ENCODE measurements around the gene HLA-DRB5.
"Not testable (repeated sequence)": the region's sequence is repeated elsewhere in the genome, so short reads cannot be mapped to it uniquely, and the experiment has no call there.

HLA-DRB5 gene

GRCh38 chr6:32529697-32530430 is at the start of gene HLA-DRB5:
HLA-DRB5 (minus strand) TSS chr6:32530287; CDS start chr6:32530224, 63 bp downstream.
- H3K79me2 ChIP-seq (ENCODE audit: control insufficient read depth, insufficient read depth, low read length, unreplicated experiment) = no peaks in the 10 kb centered on the region
- no peaks in the 10 kb centered on the region for H3K36me3 ChIP-seq (ENCODE audit: insufficient read depth, low read length)
- H3K4me1 ChIP-seq (ENCODE audit: control insufficient read depth, insufficient read depth, low read length, unreplicated experiment) = no peaks in the 10 kb centered on the region
- H3K27me3 ChIP-seq (ENCODE audit: insufficient read depth, low read length) = no peaks in the 10 kb centered on the region
- H3K27ac ChIP-seq (ENCODE audit: low read depth, low read length) = no peak within 1 kb of the TSS
- H3K4me3 ChIP-seq (ENCODE audit: low read depth, low read length) = no peak within 1 kb of the TSS
- no peak within 1 kb of the TSS for H2AFZ ChIP-seq (ENCODE audit: low read length, unreplicated experiment)

DNA sequence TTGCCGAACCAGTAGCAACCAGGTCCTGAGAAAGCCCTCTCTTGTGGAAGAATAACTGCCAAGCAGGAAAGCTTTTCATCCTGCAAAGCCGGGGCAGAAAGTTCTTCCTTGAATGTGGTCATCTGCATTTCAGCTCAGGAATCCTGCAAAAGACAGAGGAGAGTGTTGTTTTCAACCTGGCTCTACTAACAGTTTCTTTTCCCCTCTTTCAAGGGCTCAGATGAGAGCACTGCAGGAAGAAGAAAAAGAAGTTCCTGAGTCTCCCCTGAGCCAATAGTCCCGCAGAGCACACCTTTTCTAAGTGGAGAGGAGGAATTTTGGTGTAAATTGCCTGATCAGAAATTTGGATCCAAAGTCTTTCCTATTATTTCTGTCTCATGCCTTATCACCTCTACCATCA is 48.9 kb upstream of the HLA-DRB5 start:
- Histone ChIP-seq H3K27me3 (ENCODE audit: insufficient read depth, low read length) (no peaks in the 10 kb centered on the region), H3K27ac (ENCODE audit: low read depth, low read length) (no peak overlapping the region), H3K4me3 (ENCODE audit: low read depth, low read length) (no peak overlapping the region), H3K36me3 (ENCODE audit: insufficient read depth, low read length) (no peaks in the 10 kb centered on the region), H3K79me2 (ENCODE audit: control insufficient read depth, insufficient read depth, low read length, unreplicated experiment) (no peaks in the 10 kb centered on the region), H2AFZ (ENCODE audit: low read length, unreplicated experiment) (no peak overlapping the region), H3K4me1 (ENCODE audit: control insufficient read depth, insufficient read depth, low read length, unreplicated experiment) (no peaks in the 10 kb centered on the region)

DNA sequence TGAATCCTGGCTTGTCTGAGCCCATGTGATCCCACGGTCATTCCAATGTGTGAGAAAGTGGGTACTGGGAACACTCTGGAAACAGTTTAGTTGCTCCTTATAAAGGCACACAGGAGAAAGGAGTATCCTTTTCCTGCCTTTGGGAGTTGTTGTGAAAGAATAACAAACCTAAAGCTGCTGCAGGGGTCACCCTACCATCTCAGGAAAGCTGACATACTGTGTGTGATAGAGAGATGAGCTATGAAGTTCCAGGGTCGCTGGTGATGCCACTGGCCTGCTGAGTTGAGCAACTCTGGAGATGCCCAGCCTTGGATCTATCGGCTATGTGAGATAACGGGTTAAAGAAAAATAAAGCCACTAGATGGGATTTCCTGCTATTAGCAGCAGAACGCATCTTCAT is 47.4 kb upstream of the HLA-DRB5 start:
- H3K27ac ChIP-seq (ENCODE audit: low read depth, low read length); H3K79me2 ChIP-seq (ENCODE audit: control insufficient read depth, insufficient read depth, low read length, unreplicated experiment); H3K4me3 ChIP-seq (ENCODE audit: low read depth, low read length): not testable (repeated sequence)

GRCh38 chr6:32576250-32576649 is 46.2 kb upstream of the HLA-DRB5 start:
- Histone ChIP-seq H3K27ac (ENCODE audit: low read depth, low read length) (no peak overlapping the region), H3K27me3 (ENCODE audit: insufficient read depth, low read length) (no peaks in the 10 kb centered on the region), H3K79me2 (ENCODE audit: control insufficient read depth, insufficient read depth, low read length, unreplicated experiment) (no peaks in the 10 kb centered on the region), H3K4me3 (ENCODE audit: low read depth, low read length) (no peak overlapping the region), H2AFZ (ENCODE audit: low read length, unreplicated experiment) (no peak overlapping the region), H3K36me3 (ENCODE audit: insufficient read depth, low read length) (no peaks in the 10 kb centered on the region), H3K4me1 (ENCODE audit: control insufficient read depth, insufficient read depth, low read length, unreplicated experiment) (no peaks in the 10 kb centered on the region)

More for the DNA sequence above, 47.4 kb upstream of the HLA-DRB5 start:
- not testable (repeated sequence) for H3K36me3 ChIP-seq (ENCODE audit: insufficient read depth, low read length); H2AFZ ChIP-seq (ENCODE audit: low read length, unreplicated experiment); H3K27me3 ChIP-seq (ENCODE audit: insufficient read depth, low read length); H3K4me1 ChIP-seq (ENCODE audit: control insufficient read depth, insufficient read depth, low read length, unreplicated experiment)

GRCh38 chr6:32570363-32570905 is 40.3 kb upstream of the HLA-DRB5 start:
- Histone ChIP-seq H3K4me1 (ENCODE audit: control insufficient read depth, insufficient read depth, low read length, unreplicated experiment) (no peaks in the 10 kb centered on the region), H3K79me2 (ENCODE audit: control insufficient read depth, insufficient read depth, low read length, unreplicated experiment) (no peaks in the 10 kb centered on the region), H3K27me3 (ENCODE audit: insufficient read depth, low read length) (no peaks in the 10 kb centered on the region), H3K36me3 (ENCODE audit: insufficient read depth, low read length) (no peaks in the 10 kb centered on the region), H2AFZ (ENCODE audit: low read length, unreplicated experiment) (no peak overlapping the region), H3K27ac (ENCODE audit: low read depth, low read length) (no peak overlapping the region), H3K4me3 (ENCODE audit: low read depth, low read length) (no peak overlapping the region)

GRCh38 chr6:32568561-32568960 is 38.5 kb upstream of the HLA-DRB5 start:
- no peaks in the 10 kb centered on the region for H3K4me1 ChIP-seq (ENCODE audit: control insufficient read depth, insufficient read depth, low read length, unreplicated experiment)
- no peak overlapping the region for H2AFZ ChIP-seq (ENCODE audit: low read length, unreplicated experiment)
- no peak overlapping the region for H3K27ac ChIP-seq (ENCODE audit: low read depth, low read length)
- H3K36me3 ChIP-seq (ENCODE audit: insufficient read depth, low read length) = no peaks in the 10 kb centered on the region
- no peaks in the 10 kb centered on the region for H3K27me3 ChIP-seq (ENCODE audit: insufficient read depth, low read length)
- no peak overlapping the region for H3K4me3 ChIP-seq (ENCODE audit: low read depth, low read length)
- no peaks in the 10 kb centered on the region for H3K79me2 ChIP-seq (ENCODE audit: control insufficient read depth, insufficient read depth, low read length, unreplicated experiment)

DNA sequence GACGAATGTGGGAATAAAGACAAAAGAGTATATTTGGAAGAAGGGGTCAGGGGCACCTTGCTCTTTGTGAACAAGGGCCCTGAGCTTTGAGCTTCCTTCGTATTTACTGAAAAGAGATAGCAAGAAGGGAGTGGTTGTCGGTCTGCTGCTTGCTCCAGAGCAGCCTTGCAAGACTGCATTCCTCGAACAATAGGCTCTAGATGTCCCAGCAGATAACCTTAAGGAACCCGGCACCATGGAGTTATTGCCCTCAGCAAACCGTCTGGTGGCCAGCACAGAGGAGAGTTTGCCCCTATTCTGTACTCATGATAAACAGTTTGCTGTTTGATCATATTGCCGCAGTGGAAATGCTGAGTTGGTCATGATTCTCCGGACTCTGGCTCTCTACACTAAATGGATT is 36.9 kb upstream of the HLA-DRB5 start:
- no peaks in the 10 kb centered on the region for H3K4me1 ChIP-seq (ENCODE audit: control insufficient read depth, insufficient read depth, low read length, unreplicated experiment)
- no peak overlapping the region for H2AFZ ChIP-seq (ENCODE audit: low read length, unreplicated experiment)
- no peak overlapping the region for H3K4me3 ChIP-seq (ENCODE audit: low read depth, low read length)
- no peaks in the 10 kb centered on the region for H3K79me2 ChIP-seq (ENCODE audit: control insufficient read depth, insufficient read depth, low read length, unreplicated experiment)
- no peak overlapping the region for H3K27ac ChIP-seq (ENCODE audit: low read depth, low read length)
- no peaks in the 10 kb centered on the region for H3K36me3 ChIP-seq (ENCODE audit: insufficient read depth, low read length)
- no peaks in the 10 kb centered on the region for H3K27me3 ChIP-seq (ENCODE audit: insufficient read depth, low read length)

DNA sequence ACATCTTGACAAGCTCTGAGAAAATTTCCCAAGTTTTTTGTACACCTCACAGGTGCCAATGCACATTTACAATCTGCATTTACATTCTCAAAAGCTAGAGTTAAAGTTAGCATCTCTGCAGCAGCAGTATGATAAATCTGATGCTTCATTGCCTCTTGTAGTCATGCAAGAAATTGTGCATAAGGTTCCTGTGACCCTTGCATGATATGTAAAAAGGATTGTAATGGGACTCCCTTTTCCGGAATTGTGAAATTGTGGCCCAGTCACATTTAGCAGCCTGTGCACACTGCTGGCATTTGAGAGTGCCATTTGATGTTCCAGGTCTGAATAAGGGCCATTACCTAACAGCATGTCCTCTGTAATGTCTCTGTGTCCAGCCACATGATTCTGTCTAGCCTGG is 35.4 kb upstream of the HLA-DRB5 start:
- H3K4me3 ChIP-seq (ENCODE audit: low read depth, low read length) = no peak overlapping the region
- no peak overlapping the region for H2AFZ ChIP-seq (ENCODE audit: low read length, unreplicated experiment)
- H3K36me3 ChIP-seq (ENCODE audit: insufficient read depth, low read length) = no peaks in the 10 kb centered on the region
- H3K27ac ChIP-seq (ENCODE audit: low read depth, low read length) = no peak overlapping the region
- H3K4me1 ChIP-seq (ENCODE audit: control insufficient read depth, insufficient read depth, low read length, unreplicated experiment) = no peaks in the 10 kb centered on the region
- no peaks in the 10 kb centered on the region for H3K79me2 ChIP-seq (ENCODE audit: control insufficient read depth, insufficient read depth, low read length, unreplicated experiment)
- H3K27me3 ChIP-seq (ENCODE audit: insufficient read depth, low read length) = no peaks in the 10 kb centered on the region

DNA sequence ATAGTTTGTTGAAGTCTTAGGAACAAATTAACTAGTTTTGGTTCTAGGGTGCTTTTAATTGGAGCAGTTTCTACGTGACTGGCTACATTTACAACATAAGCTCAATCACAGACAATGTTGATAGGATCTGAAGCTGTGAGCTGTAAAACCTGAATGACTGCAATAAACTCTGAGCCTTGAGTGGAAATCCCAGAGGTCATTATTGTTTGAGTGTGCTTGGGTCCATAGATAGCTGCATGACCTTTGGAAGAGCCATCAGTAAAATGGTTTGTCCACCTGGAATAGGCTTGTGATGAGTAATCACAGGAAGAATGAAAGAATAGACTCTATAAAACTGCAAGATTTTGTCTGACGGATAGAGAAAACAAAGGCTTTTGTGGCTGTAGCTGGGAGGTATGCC is 32.9 kb upstream of the HLA-DRB5 start:
- H3K79me2 ChIP-seq (ENCODE audit: control insufficient read depth, insufficient read depth, low read length, unreplicated experiment) = no peaks in the 10 kb centered on the region
- no peak overlapping the region for H3K27ac ChIP-seq (ENCODE audit: low read depth, low read length)
- no peaks in the 10 kb centered on the region for H3K4me1 ChIP-seq (ENCODE audit: control insufficient read depth, insufficient read depth, low read length, unreplicated experiment)
- peaks cover 6% of the 10 kb centered on the region for H3K27me3 ChIP-seq (ENCODE audit: insufficient read depth, low read length)
- H3K36me3 ChIP-seq (ENCODE audit: insufficient read depth, low read length) = no peaks in the 10 kb centered on the region
- H3K4me3 ChIP-seq (ENCODE audit: low read depth, low read length) = no peak overlapping the region
- H2AFZ ChIP-seq (ENCODE audit: low read length, unreplicated experiment) = no peak overlapping the region

DNA sequence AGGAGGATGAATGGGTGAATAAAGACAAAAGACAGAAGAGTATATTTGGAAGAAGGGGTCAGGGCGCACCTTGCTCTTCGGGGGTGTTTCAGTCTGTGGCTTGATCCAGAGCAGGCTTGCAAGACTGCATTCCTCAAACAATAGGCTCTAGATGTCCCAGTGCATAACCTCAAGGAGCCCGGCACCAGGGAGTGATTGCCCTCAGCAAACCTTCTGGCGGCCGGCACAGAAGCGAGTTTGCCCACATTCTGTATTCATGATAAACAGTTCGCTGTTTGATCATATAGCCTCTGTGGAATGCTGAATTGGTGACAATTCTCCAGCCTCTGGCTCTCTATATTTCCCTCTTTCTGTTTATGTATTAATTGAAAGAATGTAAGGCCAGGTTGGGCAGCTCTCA is 29.7 kb upstream of the HLA-DRB5 start:
- H3K27ac ChIP-seq (ENCODE audit: low read depth, low read length) = no peak overlapping the region
- peaks cover 6% of the 10 kb centered on the region for H3K27me3 ChIP-seq (ENCODE audit: insufficient read depth, low read length)
- H3K4me3 ChIP-seq (ENCODE audit: low read depth, low read length) = no peak overlapping the region
- H3K4me1 ChIP-seq (ENCODE audit: control insufficient read depth, insufficient read depth, low read length, unreplicated experiment) = no peaks in the 10 kb centered on the region
- H2AFZ ChIP-seq (ENCODE audit: low read length, unreplicated experiment) = no peak overlapping the region
- H3K36me3 ChIP-seq (ENCODE audit: insufficient read depth, low read length) = no peaks in the 10 kb centered on the region
- no peaks in the 10 kb centered on the region for H3K79me2 ChIP-seq (ENCODE audit: control insufficient read depth, insufficient read depth, low read length, unreplicated experiment)

- H3K27ac ChIP-seq (ENCODE audit: low read depth, low read length) = no peak overlapping the region
- no peak overlapping the region for H2AFZ ChIP-seq (ENCODE audit: low read length, unreplicated experiment)
- no peak overlapping the region for H3K4me3 ChIP-seq (ENCODE audit: low read depth, low read length)
- H3K36me3 ChIP-seq (ENCODE audit: insufficient read depth, low read length) = no peaks in the 10 kb centered on the region
- no peaks in the 10 kb centered on the region for H3K79me2 ChIP-seq (ENCODE audit: control insufficient read depth, insufficient read depth, low read length, unreplicated experiment)
- H3K27me3 ChIP-seq (ENCODE audit: insufficient read depth, low read length) = peaks cover 6% of the 10 kb centered on the region
- H3K4me1 ChIP-seq (ENCODE audit: control insufficient read depth, insufficient read depth, low read length, unreplicated experiment) = no peaks in the 10 kb centered on the region
Measured at GRCh38 chr6:32558426-32559057, 28.5 kb upstream of the HLA-DRB5 start.

All from ACC112 (cell line).